IPS-NIHi11 (cell line): ENCODE results near the gene C12orf57.
A peak's percentile ranks its signal among the peaks of the same experiment; 100 is the strongest.

Source experiments
- DNase-seq: peaks from one replicate; pipeline ENCODE4 v3.0.0; 2012; ENCODE audit warnings: mixed read lengths, low spot score

Gene C12orf57

GRCh38 chr12:6917491-6918231 lies 26.2 kb upstream of the C12orf57 start:
- no peak for DNase-seq

GRCh38 chr12:6919588-6919987 lies 24.2 kb upstream of the C12orf57 start:
- no peak for DNase-seq

GRCh38 chr12:6921539-6921938 lies 22.3 kb upstream of the C12orf57 start:
- DNase-seq, result no peak

GRCh38 chr12:6921996-6922946 lies 21.6 kb upstream of the C12orf57 start:
- no peak for DNase-seq

GRCh38 chr12:6923003-6923732 lies 20.7 kb upstream of the C12orf57 start:
- no peak for DNase-seq

GRCh38 chr12:6923851-6924250 lies 20.0 kb upstream of the C12orf57 start:
- DNase-seq, result no peak

GRCh38 chr12:6925239-6925539 lies 18.6 kb upstream of the C12orf57 start:
- no peak for DNase-seq

- DNase-seq, result peak; percentile 71
These were observed 18.1 kb upstream of the C12orf57 start for GRCh38 chr12:6925540-6926279.

GRCh38 chr12:6927379-6928021 lies 16.3 kb upstream of the C12orf57 start, which contains the start of gene ATN1:
Gene ATN1, plus strand, starts transcription at chr12:6927959. Its CDS starts 6,043 bp downstream, at chr12:6934002.
- peak; percentile 84 for DNase-seq

- peak; percentile 47 for DNase-seq
These were observed 15.7 kb upstream of the C12orf57 start for GRCh38 chr12:6928022-6928702.

GRCh38 chr12:6928703-6929407 lies 15.0 kb upstream of the C12orf57 start:
- DNase-seq, result no peak

- no peak for DNase-seq
These were observed 14.1 kb upstream of the C12orf57 start for GRCh38 chr12:6929466-6930452.

- DNase-seq, result no peak
These were observed 11.1 kb upstream of the C12orf57 start for GRCh38 chr12:6932766-6933165.

- no peak for DNase-seq
These were observed 9.7 kb upstream of the C12orf57 start for GRCh38 chr12:6934110-6934509.

GRCh38 chr12:6935371-6936193 lies 8.2 kb upstream of the C12orf57 start:
- DNase-seq, result no peak

- no peak for DNase-seq
These were observed 7.6 kb upstream of the C12orf57 start for GRCh38 chr12:6936194-6936635.

GRCh38 chr12:6936636-6937480 lies 7.0 kb upstream of the C12orf57 start:
- DNase-seq, result peak; percentile 48
